Measurements from ENCODE around the gene OSBPL7. TPM values are rescaled to one million over a fixed set of nuclear protein-coding genes. Genes with fewer than 3 reads are reported as not detected.
A peak's percentile ranks its signal among the peaks of the same experiment; 100 is the strongest.

OSBPL7 gene
- total RNA-seq, 2 donors from 2014 or later: 18.2 to 42.2 TPM

DNA sequence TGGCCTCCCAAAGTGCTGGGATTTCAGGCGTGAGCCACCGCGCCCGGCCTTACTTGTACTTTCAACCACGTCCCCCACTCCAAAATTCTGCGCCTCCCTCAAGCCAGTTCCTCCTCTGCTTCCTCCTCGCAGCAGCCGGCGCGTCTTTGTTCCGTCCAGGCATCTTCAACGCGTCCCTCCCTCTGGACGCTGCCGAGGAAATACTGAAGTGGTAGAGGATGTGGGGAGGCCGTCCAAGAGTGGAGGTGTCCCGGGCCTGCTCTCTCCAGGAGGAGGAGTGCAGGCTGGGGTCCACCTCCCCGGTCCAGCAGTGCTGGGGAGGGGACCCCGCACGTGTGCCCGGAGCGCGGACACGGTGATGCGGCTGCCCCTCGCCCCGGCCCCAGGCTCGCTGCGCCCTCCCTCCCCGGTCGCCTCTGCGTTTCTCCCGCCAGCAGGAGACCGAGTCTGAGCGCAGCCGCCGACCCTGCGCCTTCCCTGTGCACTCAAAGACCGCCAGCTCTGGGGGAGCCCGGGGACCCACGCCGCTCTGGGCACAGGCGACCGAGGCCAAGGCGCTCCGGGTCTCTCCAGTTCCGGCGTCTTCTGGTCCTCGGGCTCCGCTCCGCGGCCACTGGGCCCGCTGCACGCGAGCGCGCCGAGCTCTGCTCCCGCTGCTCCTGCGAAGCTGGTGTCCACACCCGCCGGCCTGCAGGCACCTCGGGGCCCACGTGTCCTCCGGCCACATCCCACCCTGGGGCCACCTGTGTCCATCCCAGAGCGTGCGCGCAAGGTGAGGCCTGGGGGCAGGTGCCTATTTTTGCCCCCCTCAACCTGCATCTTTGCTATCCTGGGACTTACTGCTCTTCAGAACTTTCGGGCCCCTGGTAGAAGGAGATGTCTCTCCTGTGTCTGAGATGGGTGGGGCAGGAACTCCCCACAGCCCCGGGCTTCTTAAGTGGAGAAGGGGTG lies 31.7 kb downstream of the OSBPL7 start:
- H3K4me1 ChIP-seq: peaks cover 9% of the 10 kb centered on the region
- H3K4me3 ChIP-seq: peak overlapping the region in 1 of 2 donors; percentile 13
- DNase-seq (peak; percentile 61 to 71 (median 64)), ATAC-seq (peak; percentile 94)
- H3K9me3 ChIP-seq: no peaks in the 10 kb centered on the region
- intact Hi-C loops (cut with DNase I): no loop called here
- WGBS, 2 donors: 2 to 9% methylated on average over 21 to 69 of the region's 70 CpGs
- H3K27ac ChIP-seq: no peak overlapping the region
- TF ChIP-seq, protein P1, sequence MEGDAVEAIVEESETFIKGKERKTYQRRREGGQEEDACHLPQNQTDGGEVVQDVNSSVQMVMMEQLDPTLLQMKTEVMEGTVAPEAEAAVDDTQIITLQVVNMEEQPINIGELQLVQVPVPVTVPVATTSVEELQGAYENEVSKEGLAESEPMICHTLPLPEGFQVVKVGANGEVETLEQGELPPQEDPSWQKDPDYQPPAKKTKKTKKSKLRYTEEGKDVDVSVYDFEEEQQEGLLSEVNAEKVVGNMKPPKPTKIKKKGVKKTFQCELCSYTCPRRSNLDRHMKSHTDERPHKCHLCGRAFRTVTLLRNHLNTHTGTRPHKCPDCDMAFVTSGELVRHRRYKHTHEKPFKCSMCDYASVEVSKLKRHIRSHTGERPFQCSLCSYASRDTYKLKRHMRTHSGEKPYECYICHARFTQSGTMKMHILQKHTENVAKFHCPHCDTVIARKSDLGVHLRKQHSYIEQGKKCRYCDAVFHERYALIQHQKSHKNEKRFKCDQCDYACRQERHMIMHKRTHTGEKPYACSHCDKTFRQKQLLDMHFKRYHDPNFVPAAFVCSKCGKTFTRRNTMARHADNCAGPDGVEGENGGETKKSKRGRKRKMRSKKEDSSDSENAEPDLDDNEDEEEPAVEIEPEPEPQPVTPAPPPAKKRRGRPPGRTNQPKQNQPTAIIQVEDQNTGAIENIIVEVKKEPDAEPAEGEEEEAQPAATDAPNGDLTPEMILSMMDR (IDR thresholded peaks at IDR 0.05): peak; percentile 31 to 62 (median 55)
- no peak for TF ChIP-seq POLR2A (IDR thresholded peaks at IDR 0.05)
- peaks cover 0 to 6% of the 10 kb centered on the region in 2 donors for H3K27me3 ChIP-seq
- no peaks in the 10 kb centered on the region for H3K36me3 ChIP-seq (replicated peaks in 1 of 2; ENCODE audit: insufficient read depth in 1 of 2, low read depth in 2 of 2)

DNA sequence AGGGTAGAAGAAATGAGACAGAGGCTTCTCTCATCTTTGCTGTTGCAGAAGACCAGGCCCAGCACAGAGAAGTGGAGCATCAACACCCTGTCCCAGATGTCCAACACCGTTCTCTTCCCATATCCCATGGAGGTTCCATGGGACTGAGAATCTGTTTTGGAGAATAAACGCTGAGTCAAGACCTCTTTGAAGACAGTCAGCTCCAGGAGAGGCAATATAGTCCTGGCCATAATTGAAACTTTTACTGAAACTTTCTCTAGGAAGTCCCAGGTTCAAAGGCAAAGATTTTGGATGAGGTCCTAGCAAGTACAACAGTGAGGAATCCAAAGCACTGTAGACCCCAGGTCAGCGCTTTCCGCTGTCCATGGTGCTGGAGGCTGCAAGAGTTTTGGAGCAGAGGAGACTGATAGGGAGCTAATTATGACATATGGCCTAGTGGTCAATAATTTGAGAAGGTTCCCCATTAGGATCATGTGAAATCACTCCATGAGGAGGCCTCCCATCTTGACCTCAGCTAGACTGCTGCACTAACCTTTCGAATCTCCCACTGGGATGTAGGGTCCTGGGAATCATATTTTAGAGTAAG lies 36.0 kb downstream of the OSBPL7 start:
- ATAC-seq (no peak), DNase-seq (no peak)
- 42 to 63% methylated on average over 5 of the region's 5 CpGs for WGBS, 2 donors
- H3K27ac ChIP-seq: no peak overlapping the region
- H3K9me3 ChIP-seq: no peaks in the 10 kb centered on the region
- H3K36me3 ChIP-seq (replicated peaks in 1 of 2; ENCODE audit: insufficient read depth in 1 of 2, low read depth in 2 of 2): no peaks in the 10 kb centered on the region
- TF ChIP-seq POLR2A (IDR thresholded peaks at IDR 0.05): no peak
- TF ChIP-seq, protein P1 (IDR thresholded peaks at IDR 0.05): no peak
- H3K4me1 ChIP-seq: peaks cover 9% of the 10 kb centered on the region
- H3K4me3 ChIP-seq: no peak overlapping the region
- intact Hi-C loops (cut with DNase I): no loop called here
- peaks cover 0 to 6% of the 10 kb centered on the region in 2 donors for H3K27me3 ChIP-seq

DNA sequence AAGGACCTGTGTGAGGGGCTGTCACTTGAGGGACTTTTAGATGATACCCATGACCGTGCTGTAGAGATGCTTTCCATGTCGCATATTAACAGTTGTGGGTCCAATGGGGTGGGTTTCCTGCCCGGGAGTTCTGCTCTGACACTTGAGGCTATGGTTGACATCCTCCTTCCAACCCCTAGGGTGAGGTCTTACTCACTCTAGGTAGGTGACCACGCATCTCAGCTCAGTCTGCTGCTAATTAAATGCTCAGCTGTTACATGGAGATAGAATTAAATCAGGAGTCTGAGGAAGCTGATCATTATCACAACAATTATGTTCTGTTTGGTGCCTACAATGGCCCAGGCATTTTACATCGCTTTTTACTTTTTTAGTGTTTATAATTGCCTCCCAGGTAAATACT lies 40.2 kb downstream of the OSBPL7 start:
- ATAC-seq (no peak), DNase-seq (no peak)
- no peak for TF ChIP-seq POLR2A (IDR thresholded peaks at IDR 0.05)
- TF ChIP-seq, protein P1 (IDR thresholded peaks at IDR 0.05): no peak
- Histone ChIP-seq H3K4me3 (no peak overlapping the region), H3K4me1 (no peaks in the 10 kb centered on the region), H3K9me3 (no peaks in the 10 kb centered on the region), H3K36me3 (replicated peaks in 1 of 2; ENCODE audit: insufficient read depth in 1 of 2, low read depth in 2 of 2) (no peaks in the 10 kb centered on the region), H3K27ac (no peak overlapping the region), H3K27me3 (no peaks in the 10 kb centered on the region)
- intact Hi-C loops (cut with DNase I): no loop called here
- WGBS, 2 donors: 53 to 80% methylated on average over 5 of the region's 5 CpGs

DNA sequence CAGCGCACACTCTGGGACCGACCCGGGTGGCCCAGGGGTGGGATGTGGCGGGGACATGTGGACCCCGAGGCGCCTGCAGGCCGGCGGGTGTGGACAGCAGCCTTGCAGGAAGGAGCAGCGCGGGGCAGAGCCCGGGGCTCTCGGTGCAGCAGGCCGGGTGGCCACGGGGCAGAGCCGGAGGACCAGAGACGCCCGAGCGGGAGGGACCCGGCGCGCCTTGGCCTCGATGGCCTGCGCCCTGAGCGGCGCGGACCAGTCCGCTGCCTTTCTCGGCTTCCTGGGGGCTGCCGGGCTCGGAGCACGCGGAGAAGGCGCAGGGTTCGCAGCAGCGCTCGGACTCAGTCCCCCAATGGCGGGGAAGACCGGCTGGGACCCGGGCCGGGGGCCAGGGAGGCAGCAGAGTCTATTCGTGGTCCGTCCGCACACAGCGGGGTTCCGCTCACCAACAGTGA lies 43.4 kb downstream of the OSBPL7 start:
- ATAC-seq (no peak), DNase-seq (no peak)
- Histone ChIP-seq H3K27me3 (peaks cover 0 to 16% of the 10 kb centered on the region in 2 donors), H3K27ac (no peak overlapping the region), H3K4me1 (no peaks in the 10 kb centered on the region), H3K9me3 (no peaks in the 10 kb centered on the region), H3K36me3 (replicated peaks in 1 of 2; ENCODE audit: insufficient read depth in 1 of 2, low read depth in 2 of 2) (no peaks in the 10 kb centered on the region), H3K4me3 (no peak overlapping the region)
- no peak for TF ChIP-seq POLR2A (IDR thresholded peaks at IDR 0.05)
- intact Hi-C loops (cut with DNase I): no loop called here
- 30% methylated on average over 37 of the region's 45 CpGs; no CpG with 5 or more reads in 1 of the 2 donors for WGBS, 2 donors

Data from body of pancreas (tissue), 4 donors.